Esophagus mucosa (tissue), 1 donor: ENCODE results near the gene HINT3. TPM values are rescaled to one million over a fixed set of nuclear protein-coding genes. Genes with fewer than 3 reads are reported as not detected.
"Not testable (repeated sequence)": the region's sequence is repeated elsewhere in the genome, so short reads cannot be mapped to it uniquely, and the experiment has no call there.

ENCODE experiments used
- ATAC-seq: fragments of 200-7000 bp; cut with Tn5 transposase; one replicate; pipeline ENCODE4 v1.9.1; 2020
- total RNA-seq: library from RNA; stranded (reverse); gene quantifications from one replicate; pipeline ENCODE4 v1.2.4, GENCODE V29; 2023
- donor health status: DM: yes; HTN: yes; CAD: no.

HINT3 gene
- total RNA-seq, 1 donor from 2014 or later, result 11.3 TPM

DNA sequence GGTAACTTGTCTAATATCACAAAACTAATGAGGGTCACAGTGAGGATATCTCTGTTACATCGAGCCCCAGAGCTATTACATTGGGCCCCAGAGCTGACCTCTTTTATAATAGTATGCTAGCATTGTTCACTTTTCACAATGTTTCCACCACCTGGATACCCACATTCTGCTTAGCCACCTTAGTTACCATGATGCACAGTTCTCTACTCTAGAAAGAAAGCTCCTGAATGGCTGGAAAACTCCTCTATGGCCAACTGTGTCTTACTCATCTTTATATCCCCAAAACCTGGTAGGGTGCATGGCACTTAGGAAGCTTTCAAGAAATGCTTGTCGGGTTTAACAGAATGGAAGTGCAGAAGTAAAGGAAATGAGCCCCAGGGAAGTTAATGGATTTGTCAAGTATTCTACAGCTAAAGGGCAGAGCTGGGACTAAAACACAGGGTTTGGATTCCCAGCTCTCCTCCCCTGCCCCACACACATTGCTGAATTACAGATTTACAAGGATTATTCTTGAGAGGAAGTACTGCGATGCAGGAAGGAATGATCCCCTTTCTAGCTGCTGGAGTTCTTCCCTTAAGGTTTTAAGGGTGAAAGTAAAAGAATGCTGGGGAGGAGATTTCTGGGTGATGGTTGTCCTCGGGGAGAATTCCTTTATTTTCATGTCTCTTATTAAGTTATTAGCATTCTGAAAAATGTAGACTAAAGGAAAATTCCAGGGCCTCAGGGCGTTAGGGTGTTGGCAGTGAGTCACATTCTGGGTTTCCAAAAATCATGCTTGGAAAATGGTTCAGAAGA lies 16.1 kb upstream of the HINT3 start:
- ATAC-seq, result no peak

DNA sequence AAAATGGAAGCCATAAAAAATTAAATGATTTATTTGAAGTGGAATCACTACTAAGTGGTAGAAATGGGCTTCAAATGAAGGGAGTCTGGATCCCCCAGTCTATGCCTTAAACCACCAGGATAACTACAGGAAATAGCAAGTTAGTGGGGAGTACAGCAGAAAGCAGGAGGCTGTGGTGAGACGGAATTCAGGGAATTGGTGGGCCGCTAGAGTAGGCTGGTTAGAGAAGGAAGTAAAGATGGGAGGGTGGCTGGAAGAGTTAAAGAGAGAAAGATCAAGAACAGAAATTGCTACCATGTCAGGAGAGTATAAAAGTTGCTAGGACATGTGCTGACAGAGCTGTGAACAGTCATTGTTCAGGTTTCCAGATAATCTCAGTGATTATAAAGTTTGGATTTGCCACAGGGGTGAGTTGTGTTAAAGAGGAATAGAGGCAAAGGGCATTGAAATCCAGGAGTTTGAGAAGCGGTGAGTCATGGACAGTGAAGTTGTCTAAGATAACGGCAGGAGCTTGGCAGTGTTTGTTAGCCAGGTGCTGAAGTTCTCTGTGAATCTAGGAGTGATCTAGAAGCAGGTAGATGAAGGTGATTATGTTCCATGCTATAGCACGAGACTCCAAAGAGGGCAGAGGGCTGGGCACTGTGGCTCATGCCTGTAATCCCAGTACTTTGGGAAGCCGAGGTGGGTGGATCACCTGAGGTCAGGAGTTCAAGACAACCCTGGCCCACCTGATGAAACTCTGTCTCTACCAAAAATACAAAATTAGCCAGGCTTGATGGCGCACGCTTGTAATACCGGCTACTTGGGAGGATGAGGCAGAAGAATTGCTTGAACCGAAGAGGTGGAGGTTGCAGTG lies 13.7 kb upstream of the HINT3 start:
- ATAC-seq, result peak; percentile 84

DNA sequence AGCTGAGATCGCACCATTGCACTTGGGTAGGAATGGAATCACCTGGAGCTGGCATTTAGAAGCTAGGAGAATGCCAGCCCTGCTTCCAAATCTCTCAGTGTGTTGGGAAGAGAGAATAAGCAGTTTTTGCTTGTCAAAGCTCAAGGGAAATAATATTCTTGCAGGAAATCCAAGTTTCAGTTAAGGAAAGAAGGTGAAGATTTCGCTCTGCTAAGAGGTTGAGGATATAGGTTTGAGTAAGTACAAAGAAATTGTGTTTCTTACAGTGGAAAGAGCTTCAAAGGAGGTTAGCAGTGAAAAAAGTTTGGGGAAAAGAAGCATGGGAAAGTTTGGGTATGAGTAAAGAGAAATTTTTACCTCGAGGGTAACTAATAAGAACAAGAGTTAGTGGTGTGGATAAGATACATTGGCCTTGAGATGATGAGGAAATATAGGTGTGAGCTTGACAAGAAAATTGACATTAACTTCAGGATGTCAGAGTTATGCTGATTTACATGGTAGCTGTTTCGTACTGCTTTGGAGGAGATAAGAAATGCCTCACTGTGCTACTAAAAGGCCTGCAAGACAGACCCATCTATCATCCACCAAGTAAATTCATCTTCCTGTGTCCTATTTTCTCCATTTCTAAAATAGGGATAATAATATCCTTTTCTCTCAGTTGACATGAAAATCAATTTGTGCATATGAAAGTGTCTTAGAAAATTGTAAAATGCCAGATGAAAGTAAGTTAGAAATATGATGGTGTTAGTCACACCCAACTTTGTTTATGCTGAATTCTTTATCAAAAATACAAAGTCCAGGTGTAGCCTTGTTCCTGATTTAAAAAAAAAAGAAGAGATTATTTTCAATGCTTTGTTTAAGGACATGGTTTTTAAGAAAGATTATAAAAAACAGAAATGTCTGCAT lies 12.8 kb upstream of the HINT3 start:
- no peak for ATAC-seq

DNA sequence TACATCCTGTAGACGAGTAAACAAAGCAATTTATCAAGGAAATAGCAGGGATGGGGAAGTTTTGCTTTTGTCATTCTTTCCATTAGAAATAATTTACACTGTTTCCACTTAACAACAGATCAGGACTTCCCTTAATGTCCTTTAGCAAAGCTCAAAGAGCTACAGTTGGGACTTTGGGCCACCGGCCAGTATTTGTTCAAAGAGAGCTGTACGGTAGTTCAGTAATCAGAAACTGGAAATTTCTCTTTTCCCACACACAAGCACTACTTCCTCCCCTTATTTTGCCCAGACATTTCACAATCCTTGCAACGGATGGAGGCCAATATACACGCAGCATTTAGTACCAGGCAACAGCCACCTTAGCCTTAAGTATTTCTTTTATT lies 12.1 kb upstream of the HINT3 start:
- no peak for ATAC-seq

DNA sequence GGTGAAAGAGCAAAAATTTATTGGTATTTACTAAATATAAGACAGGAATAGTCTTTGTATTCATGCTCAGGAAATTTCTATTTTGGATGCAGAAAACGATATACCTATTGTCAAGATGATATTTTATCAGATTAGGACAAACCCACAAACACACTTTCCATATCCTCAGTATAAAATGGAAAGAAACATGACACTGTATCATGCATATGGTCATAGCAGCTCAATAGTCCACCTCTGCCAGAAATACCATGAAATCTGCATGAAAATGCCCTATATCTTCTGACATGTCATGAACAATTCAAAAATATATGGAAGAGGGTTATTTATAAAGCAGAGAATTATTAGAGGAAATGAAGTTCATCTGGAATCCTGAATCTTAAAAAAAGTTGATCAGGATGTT lies 11.7 kb upstream of the HINT3 start:
- no peak for ATAC-seq

DNA sequence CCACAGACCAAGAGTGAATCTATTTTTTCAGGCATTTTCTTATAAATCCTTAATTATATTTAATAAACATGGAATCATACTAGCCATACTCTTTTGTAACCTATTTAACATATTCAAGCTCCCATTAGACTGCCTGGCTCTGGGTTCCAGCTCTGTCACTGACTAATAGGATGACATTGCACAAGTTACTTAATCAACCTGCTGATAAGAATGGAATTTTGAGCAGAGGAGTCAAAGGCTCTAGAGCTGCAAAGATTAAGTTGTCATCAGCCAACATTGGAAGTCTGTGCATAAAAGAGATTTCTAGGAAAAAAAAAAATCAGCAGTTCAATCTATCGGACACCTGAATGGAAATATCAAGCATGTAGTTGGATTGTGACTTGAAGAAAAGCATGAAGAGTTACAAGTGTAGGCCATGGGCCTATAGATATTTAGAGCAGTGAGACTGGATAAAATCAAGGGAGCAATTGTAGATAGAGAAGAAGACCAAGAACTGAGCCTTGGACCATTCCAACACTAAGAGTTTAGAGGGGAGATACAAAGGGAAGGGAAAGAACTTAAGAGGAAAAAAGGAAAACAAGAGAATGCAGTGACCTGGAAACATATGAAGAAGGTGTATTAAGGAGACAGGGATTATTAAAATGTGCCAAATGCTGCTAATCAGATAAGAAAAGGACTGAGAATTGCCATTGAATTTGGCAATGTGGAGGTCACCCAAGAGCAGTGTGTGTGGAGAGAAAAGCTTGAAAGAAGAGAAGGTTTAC lies 11.0 kb upstream of the HINT3 start:
- ATAC-seq, result no peak

DNA sequence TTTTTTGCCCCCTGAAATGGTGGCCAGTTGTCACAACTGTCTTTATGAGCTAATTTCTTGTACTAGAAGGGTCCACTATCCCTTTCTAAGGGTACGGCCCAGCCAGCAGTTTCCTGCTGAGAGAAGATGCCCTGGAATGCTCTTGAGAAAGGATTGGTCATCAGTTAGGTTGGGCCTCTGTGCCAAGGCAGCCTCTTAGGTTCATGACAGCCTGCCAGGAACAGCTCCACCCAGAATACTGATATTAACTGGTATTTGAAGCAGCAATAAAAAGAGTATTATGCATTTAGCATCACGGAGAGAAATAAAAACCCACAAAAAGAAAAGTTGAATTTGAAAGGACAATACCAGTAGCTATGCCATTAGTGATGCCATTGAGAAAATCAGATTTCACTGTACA lies 9.0 kb upstream of the HINT3 start:
- ATAC-seq, result peak; percentile 72

DNA sequence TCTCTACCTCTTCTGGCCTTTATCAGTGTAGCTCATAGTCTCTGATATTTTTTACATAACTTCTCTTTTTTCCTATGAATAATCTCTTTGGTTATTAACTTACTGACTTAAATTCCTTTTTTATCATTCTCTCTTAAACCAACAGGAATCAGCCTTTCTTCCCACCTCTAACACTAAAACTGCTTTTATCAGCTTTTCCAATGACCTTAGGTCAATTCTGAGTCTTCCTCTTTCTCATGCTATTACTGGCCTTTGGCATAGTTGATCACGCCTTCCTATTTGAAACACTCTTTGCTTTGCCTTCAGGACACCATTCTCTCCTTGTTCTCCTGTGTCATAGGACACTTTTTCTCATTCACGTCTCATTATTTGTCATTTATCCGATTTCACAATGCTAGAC lies 8.1 kb upstream of the HINT3 start:
- no peak for ATAC-seq

DNA sequence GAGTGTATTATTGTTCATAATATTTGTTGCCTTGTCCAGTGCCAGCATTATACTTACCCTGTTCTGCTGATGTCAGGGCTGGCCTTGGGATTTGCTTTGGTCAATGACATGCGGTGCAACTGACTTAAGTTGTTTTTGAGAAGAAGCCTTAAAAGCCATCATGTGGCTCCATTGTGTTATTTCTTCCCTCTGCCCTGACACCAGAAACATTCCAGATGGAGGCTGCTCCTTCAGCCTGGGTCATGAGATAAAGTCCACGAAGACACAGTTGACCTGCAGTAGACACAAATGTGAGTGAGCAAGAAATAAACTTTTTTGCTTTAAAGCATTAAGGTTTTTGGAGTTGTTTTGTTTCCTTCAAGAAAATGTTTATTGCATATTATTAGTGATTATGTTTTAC lies 7.5 kb upstream of the HINT3 start:
- ATAC-seq, result no peak

DNA sequence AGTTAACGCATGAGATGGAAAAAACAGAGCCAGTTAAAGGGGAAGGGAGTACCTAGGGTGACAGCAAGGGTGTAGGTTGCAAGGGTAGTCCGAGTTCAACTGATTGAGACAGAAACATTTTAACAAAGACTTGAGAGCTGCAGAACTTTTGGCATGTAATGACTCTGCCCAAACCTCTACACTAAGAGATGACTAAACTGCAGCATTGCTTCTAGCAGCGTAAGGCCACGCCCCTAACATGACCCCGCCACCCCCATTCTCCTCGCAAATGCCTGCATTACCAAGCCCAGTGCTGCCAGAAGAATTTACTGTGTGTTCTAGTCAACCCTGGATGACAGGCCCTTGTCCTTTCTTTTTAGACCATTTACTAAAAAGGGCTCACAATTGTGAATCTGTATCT lies 6.3 kb upstream of the HINT3 start:
- peak; percentile 85 for ATAC-seq

DNA sequence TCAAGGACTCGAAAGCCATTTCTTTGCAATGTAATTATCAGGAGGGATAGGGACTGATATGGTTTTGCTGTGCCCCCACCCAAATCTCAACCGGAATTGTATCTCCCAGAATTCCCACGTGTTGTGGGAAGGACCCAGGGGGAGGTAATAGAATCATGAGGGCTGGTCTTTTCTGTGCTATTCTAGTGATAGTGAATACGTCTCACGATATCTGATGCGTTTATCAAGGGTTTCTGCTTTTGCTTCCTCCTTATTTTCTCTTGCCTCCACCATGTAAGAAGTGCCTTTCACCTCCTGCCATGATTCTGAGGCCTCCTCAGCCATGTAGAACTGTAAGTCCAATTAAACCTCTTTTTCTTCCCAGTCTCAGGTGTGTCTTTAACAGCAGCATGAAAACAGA lies 5.9 kb upstream of the HINT3 start:
- ATAC-seq, result not testable (repeated sequence)

DNA sequence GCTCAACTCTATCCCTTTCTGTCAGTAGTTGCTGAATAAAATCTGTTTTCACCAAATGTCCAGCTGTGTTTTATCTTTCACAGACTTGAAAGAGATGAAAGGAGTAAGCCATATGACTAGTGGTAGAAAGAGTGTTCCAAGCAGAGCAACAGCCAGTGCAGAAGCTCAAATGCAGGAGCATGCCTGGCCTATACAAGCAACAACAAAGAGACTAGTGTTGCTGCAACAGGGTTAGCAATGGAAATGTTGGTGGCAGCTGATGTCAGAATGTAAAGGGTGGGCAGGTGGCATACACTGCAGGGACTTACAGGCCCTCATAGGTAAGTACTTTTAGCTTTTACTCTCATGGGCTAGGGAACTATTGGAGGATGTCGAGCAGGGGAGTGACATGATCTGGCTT lies 5.2 kb upstream of the HINT3 start:
- ATAC-seq, result no peak

DNA sequence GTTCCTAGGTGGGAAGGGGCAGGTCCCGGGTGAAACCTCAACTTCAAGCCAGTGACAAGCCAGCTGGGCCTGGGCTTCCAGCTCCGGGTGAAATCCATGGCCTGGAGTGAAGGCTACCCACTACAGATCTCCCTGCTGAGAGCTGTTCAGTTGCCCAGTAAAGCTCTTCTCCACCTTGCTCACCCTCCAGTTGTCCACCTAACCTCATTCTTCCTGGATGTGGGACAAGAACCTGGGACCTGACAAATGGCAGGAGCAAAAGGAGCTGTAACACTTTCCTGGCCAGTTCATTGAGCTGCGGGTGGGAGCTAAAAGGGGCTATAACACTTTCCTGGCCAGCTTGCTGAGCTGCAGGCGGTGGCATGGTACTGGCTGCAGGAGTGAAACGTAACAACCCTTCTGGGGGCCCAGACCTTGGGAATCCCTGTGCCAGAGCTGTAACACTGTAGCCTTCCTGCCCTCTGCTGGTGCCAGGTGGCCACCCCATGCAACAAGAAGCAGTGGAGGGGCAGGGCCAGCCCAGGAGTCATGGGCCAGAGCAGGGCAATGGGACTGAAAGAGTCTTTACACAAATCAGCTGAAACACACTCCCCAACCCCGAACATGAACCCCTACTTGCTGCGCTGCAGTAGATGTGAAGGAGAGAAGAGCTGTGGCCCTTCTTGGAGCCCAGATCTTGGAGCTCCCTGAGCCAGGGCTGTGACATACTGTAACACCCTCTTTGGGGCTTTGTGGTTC lies 3.6 kb upstream of the HINT3 start:
- ATAC-seq, result peak; percentile 38

DNA sequence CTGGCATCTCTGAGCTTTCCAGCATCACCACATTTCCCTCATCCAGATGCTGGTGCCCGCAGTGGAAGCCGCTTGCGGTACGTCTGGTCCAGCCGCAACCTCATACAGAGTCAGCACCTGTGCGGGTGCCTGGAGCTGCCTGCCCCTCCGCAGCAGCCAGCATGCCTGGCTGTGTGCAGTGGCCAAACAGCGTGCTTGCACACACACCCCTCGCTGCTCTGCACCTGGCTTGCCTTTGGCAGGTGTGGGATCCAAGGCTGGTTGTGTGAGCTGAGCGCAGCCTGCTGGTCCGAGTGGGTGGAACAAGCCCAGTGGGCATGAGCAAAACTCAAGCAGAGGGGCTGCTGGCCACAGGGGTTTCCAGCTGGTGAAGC lies 3.1 kb upstream of the HINT3 start:
- peak; percentile 67 for ATAC-seq

DNA sequence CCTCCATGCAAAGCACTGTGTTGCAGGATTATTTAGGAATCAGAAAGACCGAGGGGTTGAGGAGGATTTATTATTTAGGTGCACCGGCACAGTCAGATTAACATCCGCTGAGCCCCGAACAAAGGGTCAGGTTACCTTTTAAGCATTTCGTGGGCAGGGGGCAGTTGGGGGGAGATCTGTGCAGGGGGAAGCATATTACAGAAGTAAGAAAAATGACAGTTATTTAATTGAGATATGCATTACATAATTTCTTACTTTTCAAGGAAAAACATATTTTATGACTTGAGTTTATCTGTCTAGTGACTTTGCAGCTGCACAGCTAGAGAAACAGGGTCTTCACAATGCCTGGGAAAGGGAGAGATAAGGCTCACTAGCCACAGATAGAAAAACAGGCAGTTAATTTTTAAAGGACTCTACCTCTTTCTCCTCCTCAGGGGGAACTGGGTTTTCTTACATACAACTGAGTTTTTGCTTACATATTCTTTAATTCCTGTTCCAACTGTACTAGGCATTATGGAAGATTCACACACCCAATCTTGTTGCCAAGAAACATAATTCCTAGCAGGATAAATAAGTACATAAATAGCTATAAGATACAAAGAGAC lies 1.7 kb upstream of the HINT3 start:
- ATAC-seq, result no peak

DNA sequence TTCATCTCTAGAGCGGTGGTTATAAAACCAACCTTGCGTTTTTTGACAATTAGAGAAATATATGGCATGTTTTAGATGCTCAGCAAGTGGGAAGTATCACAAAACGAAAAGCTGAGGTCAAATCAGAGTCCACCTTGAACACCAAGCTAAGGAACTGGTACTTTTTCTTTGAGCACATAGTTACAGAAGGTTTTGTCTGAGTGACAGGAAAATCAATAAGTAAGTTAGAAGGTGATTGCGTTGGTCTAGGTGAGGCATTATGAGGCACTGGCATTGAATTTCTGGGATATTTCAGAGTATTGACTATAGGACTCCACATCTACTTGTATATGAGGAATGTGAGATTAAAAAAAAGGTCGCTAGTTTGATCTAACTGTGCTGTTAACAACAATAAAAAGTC lies 597 bp upstream of the HINT3 start:
- ATAC-seq, result no peak

DNA sequence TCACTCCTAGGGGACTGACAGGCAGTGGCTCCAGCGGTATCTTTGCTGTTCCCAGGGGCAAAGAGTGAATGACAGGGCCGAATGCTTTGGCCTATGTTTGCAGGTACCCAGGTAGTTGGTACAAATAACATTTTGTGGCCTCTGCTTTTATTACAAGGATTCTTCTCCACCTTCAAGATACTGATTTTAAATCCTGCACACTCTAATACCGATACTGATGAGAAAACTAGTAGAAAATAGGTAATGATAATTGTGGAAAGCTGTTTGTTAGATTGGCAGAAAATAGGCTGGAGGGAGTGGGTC lies 772 bp downstream of the HINT3 start:
- no peak for ATAC-seq

DNA sequence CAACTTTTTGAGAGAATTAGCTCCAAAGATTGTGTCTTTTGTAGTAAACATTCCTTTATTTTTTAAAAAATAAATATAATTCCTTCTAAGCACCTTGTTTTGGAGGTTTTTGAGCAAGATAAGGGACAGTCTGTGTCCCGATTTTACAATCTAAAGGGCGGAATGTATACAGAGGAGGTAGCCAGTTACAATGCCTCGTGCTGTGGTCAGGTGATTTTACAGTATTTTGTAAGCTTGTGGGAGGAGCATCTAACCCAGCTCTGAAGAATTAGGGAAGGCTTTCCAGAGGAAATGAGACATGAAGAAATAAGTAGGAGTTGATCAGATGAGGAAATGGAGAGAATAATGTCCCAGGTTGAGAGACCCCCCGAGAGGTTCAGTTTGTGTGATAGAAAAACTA lies 1.3 kb downstream of the HINT3 start:
- peak; percentile 63 for ATAC-seq

DNA sequence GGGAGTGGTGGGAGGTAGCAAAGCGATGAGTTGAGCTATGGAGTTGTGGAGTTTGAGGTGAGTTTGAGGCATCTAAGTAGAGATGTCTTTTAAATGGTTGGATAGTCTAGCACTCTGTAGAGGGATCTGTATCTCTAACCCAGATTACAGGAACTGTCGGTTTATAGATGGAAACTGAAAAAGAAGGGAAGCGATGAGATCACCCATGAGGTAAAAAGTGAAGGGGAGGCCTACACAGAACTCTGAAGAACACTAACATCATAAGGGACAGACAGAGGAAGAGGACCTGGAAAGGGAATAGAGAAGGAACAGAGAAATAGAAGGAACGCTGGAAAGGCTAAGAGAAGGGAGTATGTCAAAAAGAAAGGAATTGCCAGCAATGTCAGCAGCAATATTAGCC lies 2.5 kb downstream of the HINT3 start:
- no peak for ATAC-seq

DNA sequence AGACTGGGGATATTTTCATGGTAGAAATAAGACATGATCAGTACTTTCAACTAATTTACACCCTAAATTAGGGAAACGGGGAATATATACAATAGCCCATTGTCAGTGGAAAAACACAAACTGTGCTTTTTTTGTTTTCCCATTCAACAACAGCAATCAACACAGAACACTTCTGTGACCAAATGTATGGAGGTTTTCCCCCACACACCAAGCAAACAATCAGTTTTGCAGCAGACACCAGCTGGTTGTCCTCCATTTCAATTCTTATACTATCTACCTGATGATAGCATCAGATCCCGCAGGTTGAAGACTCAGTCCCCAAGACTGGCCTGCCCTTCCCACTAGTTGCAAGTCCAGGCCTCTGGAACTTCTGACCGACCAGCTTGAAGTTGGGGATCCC lies 4.5 kb downstream of the HINT3 start:
- no peak for ATAC-seq

DNA sequence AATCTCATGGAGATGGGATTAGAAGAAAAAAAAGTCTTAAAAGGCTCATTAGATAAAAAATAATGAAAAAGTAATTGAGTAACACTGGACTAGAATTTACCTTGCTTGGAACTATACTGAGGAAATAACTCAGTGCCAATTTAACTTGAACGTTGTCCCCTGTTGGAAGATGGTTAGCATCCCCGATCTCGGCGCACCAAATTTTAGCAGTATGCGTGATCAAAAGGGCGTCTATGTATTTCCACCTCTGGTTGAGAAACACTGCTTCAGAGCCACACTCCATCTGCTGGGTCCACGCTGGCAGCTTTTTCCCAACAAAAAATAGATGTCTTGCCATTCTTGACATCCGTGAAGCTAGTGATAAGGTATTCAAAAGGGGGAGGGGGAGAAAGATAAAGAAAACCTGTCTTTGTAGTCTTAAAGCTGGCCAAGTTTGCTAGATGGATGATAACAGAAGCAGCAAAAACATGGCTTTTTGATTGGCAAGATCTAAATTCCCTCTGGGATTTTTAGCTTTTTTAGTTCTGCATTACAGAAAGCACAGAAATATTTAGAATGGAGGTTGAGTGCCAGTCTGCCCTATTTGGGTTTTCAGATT lies 6.4 kb downstream of the HINT3 start:
- ATAC-seq, result no peak
